ENCODE results near the gene FUT3.

GRCh38 chr19:5897189-5897969 lies 46.1 kb upstream of the FUT3 start:
- TF ChIP-seq CTCF (IDR thresholded peaks at IDR 0.05) (no peak), POLR2AphosphoS5 (IDR thresholded peaks at IDR 0.05) (no peak), POLR2A (IDR thresholded peaks at IDR 0.05) (no peak)

Measured in stomach (tissue), 4 donors.